ENCODE measurements around the gene PLAGL2.
A peak's percentile ranks its signal among the peaks of the same experiment; 100 is the strongest.

PLAGL2 gene

DNA sequence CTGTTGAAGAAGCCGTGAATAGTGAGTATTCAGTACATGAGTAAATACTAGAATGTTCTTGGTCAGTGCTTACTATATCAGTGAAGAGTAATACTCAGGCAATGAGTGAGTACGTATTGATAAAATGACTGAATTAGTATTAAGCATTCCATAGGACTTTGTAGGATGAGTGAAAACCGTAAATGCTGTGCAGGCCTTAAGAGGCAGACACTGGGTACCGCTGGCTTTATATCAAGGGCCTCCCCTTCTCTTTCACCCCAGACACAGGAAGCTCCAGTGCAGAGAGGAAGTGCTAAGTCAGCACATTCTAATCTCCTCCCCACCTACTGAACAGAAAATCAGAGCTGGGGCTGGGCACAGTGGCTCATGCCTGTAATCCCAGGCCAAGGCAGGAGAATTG, 24.3 kb upstream of the PLAGL2 start:
- DNase-seq (ENCODE audit: low read depth in 3 of 3): peak in 1 of 3 experiments; percentile 21

- DNase-seq (ENCODE audit: low read depth in 3 of 3): no peak
Measured at GRCh38 chr20:32231245-32231644, 23.7 kb upstream of the PLAGL2 start.

- DNase-seq (ENCODE audit: low read depth in 3 of 3): no peak
Measured at GRCh38 chr20:32230707-32231106, 23.2 kb upstream of the PLAGL2 start.

- no peak for DNase-seq (ENCODE audit: low read depth in 3 of 3)
Measured at GRCh38 chr20:32229251-32229747, 21.8 kb upstream of the PLAGL2 start.

- no peak for DNase-seq (ENCODE audit: low read depth in 3 of 3)
Measured at GRCh38 chr20:32227744-32228688, 20.5 kb upstream of the PLAGL2 start.

DNA sequence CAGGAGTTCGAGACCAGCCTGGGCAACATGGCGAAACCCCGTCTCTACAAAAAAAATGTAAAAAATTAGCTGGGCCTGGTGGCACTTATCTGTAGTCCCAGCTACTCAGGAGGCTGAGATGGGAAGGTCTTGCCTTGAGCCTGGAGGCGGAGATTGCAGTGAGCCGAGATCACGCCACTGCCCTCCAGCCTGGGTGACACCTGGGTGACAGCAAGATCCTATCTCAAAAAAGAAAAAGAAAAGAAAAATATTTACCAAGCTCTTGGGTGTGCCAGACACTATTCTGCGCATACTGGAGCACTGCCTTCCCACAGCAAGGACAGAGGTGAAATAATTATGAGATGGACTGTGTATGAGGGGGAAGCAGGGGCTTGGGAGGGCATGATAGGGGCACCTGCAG, 19.8 kb upstream of the PLAGL2 start:
- no peak for DNase-seq (ENCODE audit: low read depth in 3 of 3)

GRCh38 chr20:32226391-32226790, 18.8 kb upstream of the PLAGL2 start:
- no peak for DNase-seq (ENCODE audit: low read depth in 3 of 3)

DNA sequence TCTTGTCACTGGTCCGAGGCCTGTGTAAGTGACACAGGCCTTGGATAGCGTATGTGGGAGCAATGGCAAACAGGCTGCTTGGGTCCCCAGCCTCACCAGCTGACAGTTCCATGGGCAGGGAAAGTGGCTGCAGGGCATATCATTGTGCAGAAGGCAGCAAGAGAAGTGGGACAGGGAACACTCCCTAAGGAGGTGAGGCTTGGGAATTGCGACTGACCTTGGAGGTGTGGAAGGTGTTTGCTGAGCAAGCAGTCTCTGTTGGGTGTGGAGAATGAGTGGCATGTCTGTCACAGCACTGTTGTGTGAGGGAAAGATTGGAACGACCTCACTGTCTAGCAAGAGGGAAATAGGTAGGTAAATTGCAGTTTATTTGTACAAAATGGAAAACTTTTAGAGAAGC, 16.9 kb upstream of the PLAGL2 start:
- no peak for DNase-seq (ENCODE audit: low read depth in 3 of 3)

GRCh38 chr20:32218156-32218900, 10.8 kb upstream of the PLAGL2 start:
- no peak for DNase-seq (ENCODE audit: low read depth in 3 of 3)

GRCh38 chr20:32216179-32217142, 8.9 kb upstream of the PLAGL2 start:
- DNase-seq (ENCODE audit: low read depth in 3 of 3): no peak

DNA sequence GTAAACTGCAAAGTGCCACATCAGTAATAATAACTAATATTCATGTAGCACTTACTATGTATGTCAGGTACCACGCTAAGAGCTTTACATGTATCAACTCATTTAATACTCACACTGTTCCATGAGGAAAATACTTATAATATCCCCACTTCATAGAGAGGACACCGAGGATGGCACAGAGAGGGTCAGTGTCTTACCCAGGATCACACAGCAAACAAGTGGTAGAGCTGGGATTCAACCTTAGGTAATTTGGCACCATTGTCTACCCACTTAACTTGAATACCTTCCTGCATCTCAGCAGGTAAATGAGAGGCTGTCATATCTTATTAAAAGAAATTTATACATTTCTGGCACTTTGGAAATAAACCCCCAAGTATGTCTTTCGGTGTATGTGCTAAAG, 8.2 kb upstream of the PLAGL2 start:
- no peak for DNase-seq (ENCODE audit: low read depth in 3 of 3)

GRCh38 chr20:32215147-32215546, 7.6 kb upstream of the PLAGL2 start:
- no peak for DNase-seq (ENCODE audit: low read depth in 3 of 3)

- no peak for DNase-seq (ENCODE audit: low read depth in 3 of 3)
Measured at GRCh38 chr20:32213870-32214269, 6.3 kb upstream of the PLAGL2 start.

GRCh38 chr20:32209850-32210605, 2.5 kb upstream of the PLAGL2 start:
- no peak for DNase-seq (ENCODE audit: low read depth in 3 of 3)

- DNase-seq (ENCODE audit: low read depth in 3 of 3): no peak
Measured at GRCh38 chr20:32208499-32209154, 1.1 kb upstream of the PLAGL2 start.

DNA sequence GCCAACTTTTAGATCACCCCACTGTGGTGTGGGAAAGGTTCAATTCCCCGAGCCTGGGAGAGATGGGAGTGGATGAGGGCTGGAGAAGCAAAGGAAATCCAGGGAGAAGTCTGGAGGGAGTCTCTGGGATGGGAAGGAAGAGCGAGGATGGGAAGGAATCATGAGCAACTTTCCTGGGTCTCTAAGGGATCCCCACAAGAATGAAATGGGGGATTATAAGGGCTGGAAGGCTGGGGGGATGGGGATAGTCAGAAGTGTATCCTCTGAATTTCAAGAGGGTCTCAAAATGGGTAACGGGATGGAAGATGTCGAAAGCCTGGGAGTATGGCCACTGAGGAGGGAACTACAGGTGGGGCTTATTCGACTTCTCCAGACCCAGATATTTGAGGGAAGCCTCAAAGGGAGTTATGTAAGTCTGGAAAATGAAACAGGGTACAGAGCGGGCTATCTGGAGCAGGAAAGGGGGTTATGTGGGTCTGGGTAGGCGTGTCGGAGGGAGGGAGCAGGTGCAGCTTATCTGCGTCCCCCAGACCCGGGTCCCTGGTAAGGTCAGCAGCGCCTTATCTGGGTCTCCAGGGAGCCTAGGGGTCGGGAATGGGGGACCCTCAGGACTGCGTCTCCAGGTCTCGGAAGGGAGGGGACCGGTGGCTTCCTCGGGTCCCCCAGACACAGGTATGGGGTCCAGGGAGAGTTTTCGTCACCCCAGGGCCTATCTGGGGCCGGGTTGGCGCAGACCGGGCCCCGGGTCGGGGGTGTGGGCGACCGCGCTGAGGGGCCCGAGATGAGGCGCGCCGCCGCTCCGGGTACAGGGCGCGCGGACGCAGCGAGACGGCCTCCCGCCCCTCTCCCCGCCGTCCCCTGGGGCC, 550 bp downstream of the PLAGL2 start:
- no peak for DNase-seq (ENCODE audit: low read depth in 3 of 3)

DNA sequence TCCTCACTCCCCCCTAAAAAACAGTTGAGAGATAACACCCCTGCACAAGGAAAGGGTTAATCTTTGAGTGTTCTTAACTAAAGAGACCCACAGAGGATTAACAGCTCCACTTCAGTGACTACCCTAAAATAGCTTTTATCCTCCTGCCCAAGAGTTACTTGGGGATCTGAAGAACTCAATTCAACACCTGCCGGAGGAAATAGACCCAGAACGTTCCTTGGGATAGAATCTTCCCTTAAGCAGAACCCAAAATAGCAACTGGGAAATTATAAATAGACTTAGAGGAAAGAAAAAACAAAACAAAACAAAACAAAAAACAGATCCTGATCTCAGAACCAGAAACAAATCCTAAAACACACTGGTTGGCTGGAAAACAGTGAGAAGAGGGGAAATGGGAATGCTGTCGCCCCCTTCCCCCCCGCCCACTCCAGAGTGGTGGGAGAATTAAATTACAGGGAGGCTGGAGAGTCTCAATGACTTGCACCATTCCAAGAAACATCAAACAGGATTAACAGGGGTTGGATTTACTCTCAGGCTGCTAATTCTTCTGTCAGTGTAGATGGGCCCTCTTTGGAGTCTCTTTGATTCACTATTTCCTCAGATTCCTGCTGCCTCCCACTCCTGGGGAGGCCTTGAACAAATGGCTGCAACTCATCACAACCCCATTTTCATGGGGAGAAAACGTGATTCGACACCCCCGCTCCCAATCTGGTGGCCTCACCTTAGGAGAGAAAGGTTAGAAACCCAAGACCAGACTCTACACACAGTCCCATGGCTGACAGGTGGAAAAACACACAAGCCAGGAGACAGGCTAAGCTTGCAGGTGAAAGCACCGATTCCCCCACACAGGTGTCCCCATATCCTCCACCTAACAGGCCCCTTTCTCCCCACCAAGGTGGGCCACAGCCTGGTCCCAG, 1.4 kb downstream of the PLAGL2 start:
- no peak for DNase-seq (ENCODE audit: low read depth in 3 of 3)
